CMK (cell line): ENCODE results near the gene EEFSEC.
A peak's percentile ranks its signal among the peaks of the same experiment; 100 is the strongest.
"Not testable (repeated sequence)": the region's sequence is repeated elsewhere in the genome, so short reads cannot be mapped to it uniquely, and the experiment has no call there.

Experiments used
- DNase-seq: peaks from one replicate; pipeline ENCODE4 v3.0.0-alpha.2; 2010; ENCODE audit warnings: low read depth

Gene EEFSEC

GRCh38 chr3:128154354-128154753, 1.1 kb downstream of the EEFSEC start:
- not testable (repeated sequence) for DNase-seq

GRCh38 chr3:128155616-128156360, 2.5 kb downstream of the EEFSEC start:
- DNase-seq, result no peak

- no peak for DNase-seq
Observed at GRCh38 chr3:128160661-128161060, 7.4 kb downstream of the EEFSEC start.

- DNase-seq, result no peak
Observed at GRCh38 chr3:128163432-128163831, 10.2 kb downstream of the EEFSEC start.

- DNase-seq, result no peak
Observed at GRCh38 chr3:128166971-128167453, 13.7 kb downstream of the EEFSEC start.

GRCh38 chr3:128167646-128167972, 14.3 kb downstream of the EEFSEC start:
- DNase-seq, result no peak

GRCh38 chr3:128167973-128168674, 14.8 kb downstream of the EEFSEC start:
- DNase-seq, result no peak

- no peak for DNase-seq
Observed at GRCh38 chr3:128168836-128169235, 15.6 kb downstream of the EEFSEC start.

- peak; percentile 58 for DNase-seq
Observed at GRCh38 chr3:128170866-128171516, 17.7 kb downstream of the EEFSEC start.

- no peak for DNase-seq
Observed at GRCh38 chr3:128173200-128173599, 19.9 kb downstream of the EEFSEC start.

- DNase-seq, result no peak
Observed at GRCh38 chr3:128173849-128174248, 20.6 kb downstream of the EEFSEC start.

GRCh38 chr3:128174675-128175590, 21.7 kb downstream of the EEFSEC start:
- no peak for DNase-seq

- no peak for DNase-seq
Observed at GRCh38 chr3:128175768-128176167, 22.5 kb downstream of the EEFSEC start.

GRCh38 chr3:128176276-128176833, 23.1 kb downstream of the EEFSEC start:
- no peak for DNase-seq

GRCh38 chr3:128177865-128178264, 24.6 kb downstream of the EEFSEC start:
- no peak for DNase-seq

GRCh38 chr3:128178782-128179483, 25.7 kb downstream of the EEFSEC start:
- no peak for DNase-seq

GRCh38 chr3:128179484-128179819, 26.2 kb downstream of the EEFSEC start:
- DNase-seq, result no peak

GRCh38 chr3:128180436-128180835, 27.2 kb downstream of the EEFSEC start:
- DNase-seq, result no peak

- DNase-seq, result no peak
Observed at GRCh38 chr3:128180913-128181312, 27.6 kb downstream of the EEFSEC start.

- no peak for DNase-seq
Observed at GRCh38 chr3:128182656-128183055, 29.4 kb downstream of the EEFSEC start.
